Subcutaneous adipose tissue (tissue), 4 donors: Measurements from ENCODE around the gene TMEM63B. TPM values are rescaled to one million over a fixed set of nuclear protein-coding genes. Genes with fewer than 3 reads are reported as not detected.

Source experiments
- CTCF ChIP-seq: fragments of 450-650 bp; IDR thresholded peaks from one replicate; pipeline ENCODE4 v1.5.1; 2016; ENCODE audit warnings: low read depth, mild to moderate bottlenecking, control low read depth, antibody characterized with exemption, moderate library complexity
- total RNA-seq, 4 donors: library from RNA; depleted of rRNA; stranded (reverse); fragments of >200 nt; gene quantifications; one replicate each; pipeline ENCODE4 v1.1.0, GENCODE V29; 2016

Gene TMEM63B
- total RNA-seq, 4 donors from 2014 or later: 11.9 to 15.3 (median 14.9) TPM

DNA sequence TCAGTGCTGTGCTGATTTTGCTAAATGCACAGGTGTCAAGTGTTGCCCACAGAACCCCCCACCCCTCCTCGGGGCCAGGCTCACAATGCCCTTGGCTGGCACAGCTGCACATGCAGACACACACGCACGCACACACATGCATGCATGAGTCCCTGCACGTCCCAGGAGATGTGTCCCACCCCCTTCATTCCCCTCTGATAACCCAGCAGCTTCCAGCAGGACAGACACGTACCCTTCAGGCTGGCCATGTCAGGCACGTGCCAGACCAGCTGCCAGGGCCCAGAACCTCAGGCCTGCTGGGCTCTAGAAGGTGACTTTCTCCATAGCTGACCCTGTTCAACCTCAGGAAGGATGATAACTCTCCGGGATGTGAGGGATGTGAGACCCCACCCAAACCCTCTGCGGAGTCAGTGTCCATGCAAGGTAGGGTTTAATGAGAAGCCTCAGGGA lies 44.5 kb upstream of the TMEM63B start:
- no peak for TF ChIP-seq CTCF

- TF ChIP-seq CTCF: no peak
These were observed 42.9 kb upstream of the TMEM63B start for GRCh38 chr6:44084231-44085014.

DNA sequence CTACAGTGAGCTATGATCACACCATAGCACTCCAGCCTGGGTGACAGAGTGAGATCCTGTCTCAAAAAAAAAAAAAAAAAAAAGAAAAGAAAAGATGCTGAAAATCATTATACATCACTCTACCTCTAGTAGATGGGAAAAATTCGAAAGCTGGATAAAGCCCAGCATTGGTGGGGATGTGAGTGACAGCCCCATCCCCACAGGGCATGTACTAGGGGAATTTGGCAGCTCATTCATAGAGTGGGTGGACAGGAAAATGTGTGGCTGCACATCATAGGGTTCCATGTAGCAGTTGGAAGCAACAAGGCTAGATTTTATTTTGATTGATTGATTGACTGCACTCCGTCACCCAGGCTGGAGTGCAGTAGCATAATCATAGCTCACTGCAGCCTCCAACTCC lies 42.1 kb upstream of the TMEM63B start:
- no peak for TF ChIP-seq CTCF

GRCh38 chr6:44086931-44087574 lies 40.3 kb upstream of the TMEM63B start:
- TF ChIP-seq CTCF: no peak

DNA sequence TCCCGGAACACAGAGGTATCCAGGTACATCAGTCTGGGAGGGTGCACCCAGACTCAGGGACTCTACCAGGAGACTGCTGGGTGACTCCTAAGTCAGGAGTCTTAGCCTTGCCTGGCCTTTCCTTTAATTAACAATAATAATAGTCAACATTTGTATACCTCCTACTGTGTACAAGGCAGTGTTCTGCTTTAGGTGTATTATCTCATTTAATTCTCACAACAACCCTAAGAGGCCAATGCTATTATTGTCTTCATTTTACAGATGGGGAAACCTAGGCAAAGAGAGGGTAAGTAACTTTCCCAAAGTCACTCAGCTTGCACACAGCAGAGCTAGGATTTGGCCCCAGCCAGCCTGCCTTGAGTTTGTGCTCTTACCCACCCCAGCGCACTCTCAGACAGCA lies 39.7 kb upstream of the TMEM63B start:
- no peak for TF ChIP-seq CTCF

GRCh38 chr6:44088827-44089590 lies 38.3 kb upstream of the TMEM63B start:
- no peak for TF ChIP-seq CTCF

- TF ChIP-seq CTCF: no peak
These were observed 36.9 kb upstream of the TMEM63B start for GRCh38 chr6:44090465-44090864.
